ENCODE results near the gene IRX2. TPM values are rescaled to one million over a fixed set of nuclear protein-coding genes. Genes with fewer than 3 reads are reported as not detected.

The IRX2 gene
- total RNA-seq, 3 donors from 2014 or later = 0.09 to 0.51 TPM; not detected in 1

DNA sequence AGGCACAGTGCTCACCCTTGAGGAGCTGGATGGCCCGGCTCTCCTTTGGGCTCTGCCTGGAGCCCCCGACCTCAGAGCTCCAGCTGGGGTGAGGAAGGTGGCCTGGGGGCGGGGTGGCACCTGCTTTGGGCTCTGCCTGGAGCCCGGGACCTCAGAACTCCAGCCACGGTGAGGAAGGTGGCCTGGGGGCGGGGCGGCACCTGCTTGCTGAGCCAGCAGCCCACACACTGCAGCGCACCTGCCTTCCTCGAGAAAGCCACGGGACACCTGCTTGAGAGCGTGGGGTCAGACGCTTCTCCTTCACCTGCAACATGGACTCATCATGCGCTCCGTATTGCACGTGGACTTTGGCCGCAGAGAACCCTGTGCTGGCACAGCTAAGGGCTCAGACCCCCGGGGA, 51.8 kb downstream of the IRX2 start:
- Histone ChIP-seq H3K4me3 (no peak overlapping the region), H3K4me1 (ENCODE audit: low read depth) (no peaks in the 10 kb centered on the region), H3K36me3 (ENCODE audit: low read depth) (no peaks in the 10 kb centered on the region), H3K9me3 (no peaks in the 10 kb centered on the region)
- DNase-seq (no peak), ATAC-seq (no peak)
- intact Hi-C loops (cut with DNase I, micrococcal nuclease) = no loop called here
- TF ChIP-seq, protein P1, sequence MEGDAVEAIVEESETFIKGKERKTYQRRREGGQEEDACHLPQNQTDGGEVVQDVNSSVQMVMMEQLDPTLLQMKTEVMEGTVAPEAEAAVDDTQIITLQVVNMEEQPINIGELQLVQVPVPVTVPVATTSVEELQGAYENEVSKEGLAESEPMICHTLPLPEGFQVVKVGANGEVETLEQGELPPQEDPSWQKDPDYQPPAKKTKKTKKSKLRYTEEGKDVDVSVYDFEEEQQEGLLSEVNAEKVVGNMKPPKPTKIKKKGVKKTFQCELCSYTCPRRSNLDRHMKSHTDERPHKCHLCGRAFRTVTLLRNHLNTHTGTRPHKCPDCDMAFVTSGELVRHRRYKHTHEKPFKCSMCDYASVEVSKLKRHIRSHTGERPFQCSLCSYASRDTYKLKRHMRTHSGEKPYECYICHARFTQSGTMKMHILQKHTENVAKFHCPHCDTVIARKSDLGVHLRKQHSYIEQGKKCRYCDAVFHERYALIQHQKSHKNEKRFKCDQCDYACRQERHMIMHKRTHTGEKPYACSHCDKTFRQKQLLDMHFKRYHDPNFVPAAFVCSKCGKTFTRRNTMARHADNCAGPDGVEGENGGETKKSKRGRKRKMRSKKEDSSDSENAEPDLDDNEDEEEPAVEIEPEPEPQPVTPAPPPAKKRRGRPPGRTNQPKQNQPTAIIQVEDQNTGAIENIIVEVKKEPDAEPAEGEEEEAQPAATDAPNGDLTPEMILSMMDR (IDR thresholded peaks at IDR 0.05) = no peak

DNA sequence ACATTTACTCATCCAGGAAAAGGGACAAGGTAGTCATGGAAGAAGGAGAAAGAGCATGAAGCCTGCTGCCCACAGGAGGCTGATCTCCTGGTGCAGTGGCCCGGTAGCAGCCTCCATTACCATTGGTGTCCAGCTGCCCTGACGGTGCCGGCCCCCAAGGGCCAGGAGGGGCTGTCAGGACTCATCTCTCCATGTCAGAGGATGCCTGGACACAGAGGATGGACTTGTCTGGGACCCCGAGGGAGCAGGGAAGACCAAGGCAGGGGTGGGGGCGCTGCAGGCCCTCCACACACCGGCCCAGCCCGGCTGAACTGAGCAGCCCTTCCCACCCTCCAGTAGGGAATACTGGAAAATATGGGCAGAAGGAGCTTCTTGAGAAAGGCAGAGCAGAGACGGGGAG, 52.2 kb downstream of the IRX2 start:
- no peak for ATAC-seq
- intact Hi-C loops (cut with DNase I, micrococcal nuclease) = no loop called here

DNA sequence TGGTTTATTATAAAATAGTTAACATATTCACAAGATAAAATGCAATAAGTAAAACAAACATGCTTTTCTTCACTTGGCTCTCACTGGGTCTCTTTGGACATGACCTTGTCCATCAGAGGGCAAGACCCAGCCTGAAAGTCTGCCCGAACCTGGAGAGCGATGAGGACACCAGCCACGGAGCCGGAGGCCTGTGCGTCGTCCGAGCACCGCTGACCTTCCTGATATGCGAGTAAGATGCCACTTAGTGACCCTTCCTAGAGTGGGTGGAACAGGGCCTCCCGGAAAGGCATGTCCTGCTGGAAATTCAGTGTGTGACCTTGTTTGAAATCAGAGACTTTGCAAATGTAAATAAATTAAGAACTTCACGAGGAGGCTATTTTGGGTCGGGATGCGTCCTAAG, 52.9 kb downstream of the IRX2 start:
- H3K9me3 ChIP-seq = no peaks in the 10 kb centered on the region
- TF ChIP-seq, protein P1 (IDR thresholded peaks at IDR 0.05) = no peak
- DNase-seq = no peak
- no peaks in the 10 kb centered on the region for H3K36me3 ChIP-seq (ENCODE audit: low read depth)
- ATAC-seq = no peak
- no peak overlapping the region for H3K4me3 ChIP-seq
- no peaks in the 10 kb centered on the region for H3K4me1 ChIP-seq (ENCODE audit: low read depth)
- intact Hi-C loops (cut with DNase I, micrococcal nuclease) = no loop called here

More for the DNA sequence above, 52.2 kb downstream of the IRX2 start:
- no peaks in the 10 kb centered on the region for H3K9me3 ChIP-seq
- DNase-seq = no peak
- H3K36me3 ChIP-seq (ENCODE audit: low read depth) = no peaks in the 10 kb centered on the region
- no peak overlapping the region for H3K4me3 ChIP-seq
- H3K4me1 ChIP-seq (ENCODE audit: low read depth) = no peaks in the 10 kb centered on the region
- TF ChIP-seq, protein P1 (IDR thresholded peaks at IDR 0.05) = no peak

DNA sequence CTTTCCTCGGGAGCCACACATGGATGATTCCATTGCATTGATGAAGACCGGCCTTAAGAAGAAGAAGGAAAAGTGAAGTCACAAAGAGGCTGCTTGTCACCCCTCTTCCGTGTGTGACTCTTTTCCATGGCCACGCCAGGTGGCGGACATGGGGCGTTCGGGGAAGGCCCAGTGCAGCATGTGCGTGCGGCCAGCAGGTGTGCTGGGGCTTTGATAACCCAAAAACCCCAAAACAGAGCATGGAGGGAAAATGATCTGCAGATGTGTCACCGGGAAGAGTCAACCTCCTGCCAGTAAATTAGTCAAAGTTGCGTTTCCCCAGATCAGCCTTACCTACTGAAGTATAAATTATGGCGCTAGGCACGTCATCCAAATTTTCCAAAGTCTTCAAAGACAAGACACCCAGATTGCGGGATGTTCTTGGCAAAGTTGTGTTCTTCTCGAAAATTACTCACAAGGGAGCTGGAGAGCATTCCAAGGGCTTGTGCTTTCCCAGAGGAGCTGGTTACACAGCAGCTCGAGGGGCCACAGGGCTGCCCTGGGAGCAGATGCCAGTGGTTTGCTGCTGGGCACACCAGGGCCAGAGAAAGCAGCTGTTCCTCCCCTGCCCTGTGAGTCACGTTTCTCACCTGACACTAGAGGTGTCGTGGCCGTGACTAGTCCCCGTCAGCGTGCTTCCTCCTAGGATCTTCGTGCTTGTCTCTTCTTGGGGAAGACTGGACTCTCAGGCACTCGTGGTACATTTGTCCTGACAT, 53.9 kb downstream of the IRX2 start:
- ATAC-seq = no peak

DNA sequence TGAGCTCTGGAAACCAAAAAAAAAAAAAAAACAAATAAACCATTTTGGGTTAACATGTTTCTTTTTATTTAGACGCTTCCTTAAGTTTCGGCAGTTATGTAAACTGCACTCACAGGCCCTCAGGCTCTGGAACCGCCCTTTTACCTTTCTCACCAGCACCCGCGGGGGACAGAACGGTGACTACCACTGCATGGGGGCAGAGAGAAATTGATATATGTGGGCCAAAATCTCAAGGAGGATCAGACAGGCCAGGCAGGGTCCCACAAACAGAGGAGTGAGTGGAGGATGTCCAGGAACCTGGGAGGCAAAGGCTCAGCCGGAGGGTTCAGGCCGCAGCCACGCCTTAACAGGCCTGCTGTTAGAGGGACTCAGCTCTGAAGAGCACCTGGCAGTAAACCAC, 54.4 kb downstream of the IRX2 start:
- TF ChIP-seq, protein P1 (IDR thresholded peaks at IDR 0.05) = no peak
- H3K4me3 ChIP-seq = no peak overlapping the region
- ATAC-seq (no peak), DNase-seq (no peak)
- H3K4me1 ChIP-seq (ENCODE audit: low read depth) = no peaks in the 10 kb centered on the region
- no peaks in the 10 kb centered on the region for H3K36me3 ChIP-seq (ENCODE audit: low read depth)
- H3K9me3 ChIP-seq = no peaks in the 10 kb centered on the region
- intact Hi-C loops (cut with DNase I, micrococcal nuclease) = no loop called here

More for the DNA sequence above, 53.9 kb downstream of the IRX2 start:
- no peaks in the 10 kb centered on the region for H3K4me1 ChIP-seq (ENCODE audit: low read depth)
- TF ChIP-seq, protein P1 (IDR thresholded peaks at IDR 0.05) = no peak
- H3K9me3 ChIP-seq = no peaks in the 10 kb centered on the region
- H3K36me3 ChIP-seq (ENCODE audit: low read depth) = no peaks in the 10 kb centered on the region
- DNase-seq = no peak
- intact Hi-C loops (cut with DNase I, micrococcal nuclease) = no loop called here
- H3K4me3 ChIP-seq = no peak overlapping the region

All from mucosa of descending colon (tissue), 3 donors.